Activated CD4-positive, CD25-positive, alpha-beta regulatory T cell treated with anti-CD3 and anti-CD28 coated beads, Interleukin-2, amount 50 U/mL, for 72 hours (primary cell): ENCODE data around the gene DLG1.

Experiments used
- DNase-seq: peaks from one replicate; pipeline ENCODE4 v3.0.0; 2021

Gene DLG1

DNA sequence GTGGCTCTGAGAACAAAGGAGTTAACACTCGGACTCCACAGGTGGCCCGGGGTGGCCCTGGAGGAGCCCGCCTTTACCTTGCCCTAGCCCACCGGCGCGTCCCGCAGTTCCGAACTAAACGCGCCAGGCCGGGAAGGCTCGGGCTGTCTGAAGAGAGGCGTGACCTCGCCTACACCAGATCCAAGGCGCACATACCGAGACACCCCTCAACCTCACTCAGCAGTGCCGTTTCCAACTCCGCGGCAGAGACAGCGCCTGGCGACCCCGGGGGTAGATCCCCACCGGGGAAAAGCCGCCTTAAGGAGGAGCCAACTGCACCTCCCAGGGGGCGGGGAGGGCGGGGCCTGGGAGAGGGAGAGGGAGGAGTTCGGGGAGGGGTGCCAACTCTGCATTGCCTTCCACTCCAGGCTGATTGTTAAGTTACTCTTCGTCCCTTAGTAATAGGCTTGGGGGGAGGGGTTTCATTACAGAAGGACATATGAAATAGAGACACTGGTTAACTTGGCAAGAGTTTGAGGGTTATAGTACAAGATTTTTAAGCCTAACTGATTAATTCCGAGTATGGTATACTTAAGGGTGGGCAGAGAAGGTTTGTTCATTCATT, at the start of gene DLG1:
TSS of gene DLG1 (minus strand) at position 272 of the 604 bp plus-strand sequence. CDS start 1,408 bp downstream, outside the sequence.
- no peak for DNase-seq

DNA sequence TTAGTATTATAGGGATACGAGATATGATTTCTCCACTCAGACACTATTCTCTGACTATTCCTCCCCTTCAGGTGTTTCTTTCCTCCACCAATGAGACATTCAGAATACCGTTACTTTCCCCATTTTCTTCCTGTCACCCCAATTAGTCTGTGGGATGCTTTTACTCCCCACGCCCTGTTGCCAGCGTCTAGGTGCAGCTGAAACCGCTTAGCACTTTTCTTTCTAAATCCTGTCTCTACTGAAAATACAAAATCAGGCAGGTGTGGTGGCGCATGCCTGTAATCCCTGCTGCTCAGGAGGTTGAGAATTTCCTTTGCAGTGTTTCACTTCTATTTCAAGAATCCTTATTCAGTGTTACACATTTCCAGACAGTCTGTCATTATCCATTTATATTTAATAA, 49.6 kb upstream of the DLG1 start:
- DNase-seq: no peak

- no peak for DNase-seq
Measured at GRCh38 chr3:197345390-197345789, 47.0 kb upstream of the DLG1 start.

- no peak for DNase-seq
Measured at GRCh38 chr3:197344582-197345318, 46.3 kb upstream of the DLG1 start.

DNA sequence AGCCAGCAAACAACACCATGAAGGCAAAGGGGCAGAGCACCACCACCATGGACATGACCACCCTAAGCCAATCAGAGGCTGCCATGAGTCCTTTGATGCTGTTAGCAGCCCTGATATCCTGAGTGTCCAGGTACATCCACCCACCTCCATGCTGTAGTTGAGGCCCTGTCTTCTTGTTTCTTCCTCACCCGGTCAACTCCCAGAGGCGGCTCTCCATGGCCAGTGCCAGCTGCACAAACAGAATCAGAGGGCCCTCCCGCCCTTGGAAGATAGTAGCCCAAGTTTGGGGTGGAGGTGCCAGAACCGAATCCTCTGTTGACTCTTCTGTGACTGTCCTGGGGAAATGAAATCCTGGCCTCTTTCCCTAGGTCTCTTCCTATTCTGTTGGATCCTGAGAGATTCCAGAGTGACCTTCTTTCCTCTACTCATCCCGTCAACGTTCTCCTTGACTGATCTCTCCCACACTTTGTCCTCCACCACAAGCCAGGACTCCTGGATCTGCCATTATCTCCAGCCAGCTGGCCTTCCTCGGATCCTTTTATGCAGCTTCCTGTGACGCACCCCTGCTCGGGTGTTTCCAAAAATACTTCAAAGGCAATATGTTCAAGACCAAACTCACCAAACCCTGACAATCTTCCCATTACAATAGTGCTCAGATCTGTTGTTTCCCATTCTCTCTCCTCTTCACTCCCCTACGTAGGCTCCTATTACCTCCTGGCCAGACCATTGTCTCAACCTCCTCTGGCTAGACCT, 45.4 kb upstream of the DLG1 start:
- no peak for DNase-seq

- no peak for DNase-seq
Measured at GRCh38 chr3:197343111-197343510, 44.7 kb upstream of the DLG1 start.

- no peak for DNase-seq
Measured at GRCh38 chr3:197340521-197340871, 42.1 kb upstream of the DLG1 start.

- no peak for DNase-seq
Measured at GRCh38 chr3:197339841-197340520, 41.6 kb upstream of the DLG1 start.

GRCh38 chr3:197338586-197338985, 40.2 kb upstream of the DLG1 start:
- no peak for DNase-seq

- no peak for DNase-seq
Measured at GRCh38 chr3:197337656-197338055, 39.2 kb upstream of the DLG1 start.

DNA sequence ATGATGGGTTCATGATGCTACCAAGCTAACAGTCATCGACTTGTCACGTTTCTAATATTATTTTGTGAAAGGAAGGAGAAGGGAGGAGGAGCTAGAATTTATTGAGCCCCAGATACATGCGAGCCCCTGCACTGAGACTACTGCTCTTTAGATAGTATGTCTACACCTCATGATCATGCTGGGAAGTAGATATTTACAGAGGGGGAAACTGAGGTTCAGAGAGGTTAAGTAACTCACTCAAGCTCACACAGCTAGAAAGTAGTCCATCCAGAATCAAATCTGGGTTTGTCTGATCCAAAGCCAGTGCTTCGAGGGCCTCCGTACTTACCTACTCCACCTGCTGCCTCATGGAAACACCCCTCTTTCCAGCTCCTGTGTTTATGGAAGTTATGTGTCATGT, 38.8 kb upstream of the DLG1 start:
- no peak for DNase-seq

DNA sequence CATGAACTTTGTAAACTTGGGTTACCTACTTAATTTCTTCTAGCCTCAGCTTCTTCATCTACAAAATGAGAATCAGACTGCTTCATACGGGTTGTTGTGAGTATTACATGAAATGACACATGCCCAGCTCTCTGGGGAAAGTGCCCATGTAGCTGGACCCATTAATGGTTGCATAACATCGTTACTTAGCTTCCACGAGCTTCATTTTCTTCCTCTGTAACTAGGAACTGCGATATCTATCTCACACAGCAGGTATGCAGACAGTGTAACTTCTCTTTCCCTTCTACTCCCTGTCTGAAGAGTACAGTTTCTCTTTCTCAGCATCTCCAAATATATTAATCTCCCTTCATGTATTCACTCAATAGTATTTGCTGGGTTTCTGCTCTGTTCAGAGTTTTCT, 37.9 kb upstream of the DLG1 start:
- DNase-seq: no peak

GRCh38 chr3:197335428-197336132, 37.2 kb upstream of the DLG1 start:
- DNase-seq: no peak

DNA sequence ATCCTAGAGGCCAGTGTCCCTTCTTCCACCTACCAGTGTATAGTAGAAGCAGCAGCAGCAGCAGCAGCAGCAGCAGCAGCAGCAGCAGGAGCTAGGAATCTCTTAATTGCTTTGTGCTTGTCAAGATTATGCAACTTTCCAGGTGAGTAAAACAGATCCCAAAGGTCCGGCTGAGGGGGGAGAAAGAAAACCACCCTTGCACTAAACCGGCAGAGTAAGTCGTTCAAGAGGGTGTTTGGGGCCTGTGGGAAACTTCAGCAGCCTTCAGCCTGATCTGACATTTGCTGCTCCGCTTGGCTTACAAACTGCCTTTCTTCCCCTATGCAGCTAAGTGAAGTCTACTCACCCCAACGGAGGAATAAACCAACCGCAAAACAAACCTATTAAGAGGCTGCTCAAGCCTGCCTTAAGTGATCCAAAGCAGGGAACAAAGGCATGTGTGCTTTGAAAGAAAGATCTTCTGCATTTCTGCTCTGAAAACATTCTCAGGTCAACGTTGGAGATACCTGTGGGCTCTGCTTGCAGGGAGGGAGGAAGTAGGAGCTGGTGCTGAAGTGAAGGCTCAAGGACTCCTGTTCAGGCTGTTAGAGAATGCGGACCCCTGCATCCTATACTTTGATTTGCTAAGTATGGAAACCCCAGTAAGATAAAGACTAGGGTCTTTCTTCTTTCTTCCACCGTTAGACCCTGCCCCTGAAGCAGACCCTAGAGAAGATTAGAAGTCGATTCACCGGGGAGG, 35.7 kb upstream of the DLG1 start:
- no peak for DNase-seq

DNA sequence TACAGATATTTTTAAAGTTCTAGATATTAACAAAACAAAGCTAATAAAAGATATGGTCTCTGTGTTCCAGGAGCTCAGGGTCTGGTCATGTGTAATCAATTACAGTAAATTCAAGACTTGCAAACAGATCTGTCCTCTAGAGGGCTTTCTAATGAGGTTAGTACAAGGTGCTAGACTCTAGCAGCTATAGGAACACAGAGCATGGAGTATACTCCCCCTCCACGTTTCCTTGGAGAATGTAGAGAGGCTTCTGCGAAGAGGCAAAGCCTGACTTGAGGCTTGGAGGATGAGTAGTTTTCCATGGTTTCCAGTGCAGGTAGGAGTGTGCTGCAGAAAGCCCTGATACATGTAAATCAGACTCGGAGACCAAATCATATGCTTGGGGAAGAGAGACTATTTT, 32.7 kb upstream of the DLG1 start:
- DNase-seq: no peak

DNA sequence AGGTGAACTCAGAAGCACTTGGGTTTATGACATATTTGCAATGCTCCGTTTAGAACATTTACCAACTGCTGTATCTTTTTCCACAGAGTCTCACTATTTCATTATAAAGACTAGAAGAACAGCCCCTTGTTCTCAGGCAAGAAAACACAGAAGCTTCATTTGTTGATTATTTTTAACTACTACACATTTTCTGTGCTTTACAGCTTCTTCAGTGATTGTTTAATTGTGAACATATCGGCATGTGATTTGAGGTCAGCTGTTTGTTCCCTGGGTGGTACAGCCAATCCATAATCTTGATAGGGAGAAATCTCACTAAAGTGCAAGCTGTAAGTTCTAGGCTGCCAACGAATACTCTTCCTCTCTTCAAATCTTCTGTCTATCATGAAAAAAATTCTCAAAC, 31.0 kb upstream of the DLG1 start:
- no peak for DNase-seq

DNA sequence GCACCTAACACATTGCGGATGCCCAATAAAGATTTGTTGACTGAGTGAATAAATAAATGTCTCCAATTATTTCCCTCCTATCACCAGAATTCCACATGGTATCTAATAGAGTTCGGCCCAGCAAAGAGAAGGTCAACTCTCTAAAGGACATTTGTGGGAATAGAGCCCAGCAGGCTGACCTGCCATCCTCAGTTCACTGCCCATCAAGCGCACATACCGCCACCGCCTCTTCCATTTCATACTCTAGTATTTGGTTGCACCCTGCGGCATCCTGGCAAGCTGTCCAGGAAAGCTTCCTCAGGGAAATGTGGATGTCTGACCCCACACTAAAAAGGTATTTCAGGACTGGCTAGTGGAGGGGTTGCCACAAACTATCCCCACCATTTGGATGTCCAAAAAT, 29.8 kb upstream of the DLG1 start:
- DNase-seq: no peak

GRCh38 chr3:197327701-197328100, 29.3 kb upstream of the DLG1 start:
- DNase-seq: no peak

DNA sequence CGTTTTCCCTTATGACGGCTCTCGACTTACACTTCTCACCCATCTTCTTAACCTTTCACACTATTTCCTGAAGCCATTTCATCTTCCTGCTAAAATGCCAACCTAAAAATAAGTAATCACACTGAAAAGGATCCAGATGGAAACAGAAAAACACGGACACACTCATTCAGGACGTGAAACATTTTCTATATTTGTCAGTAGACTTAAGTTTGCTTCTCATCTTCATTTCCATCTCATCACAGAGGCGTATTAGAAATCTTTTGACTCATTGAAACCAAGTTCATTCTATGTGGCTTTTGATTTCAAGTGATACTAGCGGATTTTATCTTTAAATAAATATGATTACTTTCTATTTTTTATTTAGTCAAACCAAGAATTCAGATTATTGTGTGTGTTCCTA, 27.4 kb upstream of the DLG1 start:
- no peak for DNase-seq

DNA sequence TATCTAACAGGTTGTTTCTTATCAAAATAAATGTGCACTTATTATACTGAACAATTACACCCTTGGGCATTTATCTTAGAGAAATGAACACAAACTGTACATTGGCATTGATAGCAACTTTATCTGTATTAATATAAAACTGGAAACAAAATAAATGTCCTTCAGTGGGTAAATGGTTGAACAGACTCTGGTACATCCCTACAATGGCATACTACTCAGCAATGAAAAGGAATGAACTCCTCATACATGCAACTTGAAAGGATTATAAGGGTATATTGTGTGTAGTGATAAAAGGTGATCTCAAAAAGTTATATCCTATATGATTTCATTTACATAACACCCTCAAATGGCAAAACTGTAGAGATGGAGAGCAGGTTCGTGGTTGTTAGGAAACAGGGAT, 23.7 kb upstream of the DLG1 start:
- no peak for DNase-seq

DNA sequence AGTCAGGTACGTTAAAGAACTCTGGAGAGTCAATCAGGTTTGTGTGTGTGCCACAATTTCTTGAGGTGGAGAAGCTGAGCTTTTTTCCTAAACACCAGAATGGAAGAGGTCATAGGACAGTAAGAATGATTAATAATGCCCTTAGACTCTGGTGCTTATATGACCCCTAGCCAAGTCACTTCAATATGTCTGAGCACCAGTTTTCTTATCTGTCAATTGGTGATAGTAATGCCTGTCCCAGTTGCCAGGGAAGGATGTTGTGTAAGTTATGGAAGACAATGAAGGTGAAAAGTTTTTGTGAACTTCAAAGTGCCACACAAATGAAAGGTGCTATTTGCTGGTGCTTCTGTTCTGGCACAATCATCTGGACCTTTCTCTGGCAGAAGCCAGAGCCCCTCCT, 22.2 kb upstream of the DLG1 start:
- DNase-seq: no peak

DNA sequence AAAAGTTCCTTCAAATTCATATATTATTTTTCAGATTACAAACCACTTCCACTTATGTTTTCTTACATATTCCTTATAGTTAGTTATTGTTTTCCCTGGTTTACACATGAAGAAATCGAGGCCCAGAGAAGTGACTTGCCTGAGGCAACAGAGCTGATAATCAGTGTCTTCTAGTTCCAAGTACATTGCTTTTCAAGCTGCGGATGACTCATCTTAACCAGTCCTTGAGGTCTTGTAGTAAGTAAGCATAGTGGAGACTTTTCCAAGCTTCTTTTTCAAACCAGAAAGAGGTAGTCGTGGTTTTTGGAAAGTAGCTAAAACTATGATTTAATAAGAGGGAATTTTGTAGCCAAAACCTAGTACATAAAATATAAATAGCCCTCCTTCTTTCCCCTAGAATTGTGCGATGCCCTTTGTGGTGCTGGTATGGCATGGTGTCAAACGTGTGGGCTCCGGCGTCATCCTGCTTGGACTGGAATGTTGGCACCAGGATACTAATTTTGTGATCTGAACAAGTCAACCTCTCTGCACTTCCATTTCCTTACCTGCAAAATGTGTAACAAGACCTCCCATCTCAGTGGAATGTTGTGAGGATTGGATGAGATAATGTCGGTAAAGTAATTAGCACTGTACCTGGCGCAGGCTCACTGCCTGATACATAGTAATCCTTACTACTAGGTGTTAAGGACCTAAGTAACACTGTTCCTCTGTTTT, 19.0 kb upstream of the DLG1 start:
- DNase-seq: no peak
